HCT116 (cell line): ENCODE results near the gene RBKS. TPM values are rescaled to one million over a fixed set of nuclear protein-coding genes. Genes with fewer than 3 reads are reported as not detected.

Experiments used
- ATAC-seq: fragments of 200-7000 bp; cut with Tn5 transposase; 2 replicates; pipeline ENCODE4 v1.9.1; 2020; ENCODE audit warnings: mild to moderate bottlenecking, moderate library complexity
- BruUV-seq: library from RNA; stranded (reverse); fragments of 400-500 nt; replicated peaks from 2 replicates; lab custom pipeline; 2021; lab: Mats Ljungman, UMichigan
- CTCF ChIA-PET: fragments of 300-600 bp; sonication (Branson Sonifier 250); formaldehyde crosslinking; loops from one replicate; lab custom pipeline; 2021; ENCODE audit warnings: antibody characterized with exemption; lab: Charles Lee
- POLR2A ChIA-PET: fragments of 300-600, 350-600 bp; sonication (Branson Sonifier 250); formaldehyde crosslinking; loops from one replicate; lab custom pipeline; 2021; ENCODE audit warnings: antibody characterized with exemption; lab: Charles Lee
- RAD21 ChIA-PET, 2 experiments: fragments of 300-600 bp; sonication (Branson Sonifier 250); formaldehyde crosslinking; loops; one replicate each; lab custom pipeline; 2023; ENCODE audit warnings: low total read pairs in 2 of 2; ENCODE audit not compliant: uncharacterized antibody in 2 of 2, unreplicated experiment in 2 of 2, low non-redundant PET in 1 of 2; lab: Charles Lee
- DNase-seq: peaks from one replicate; pipeline ENCODE4 v3.0.0-alpha.2; 2010; ENCODE audit warnings: low read depth, low spot score
- H2AFZ ChIP-seq: fragments of 200-600 bp; shearing (Covaris generic), sonication (generic); 2 replicates; pipeline ENCODE4 v1.6.1; 2017; ENCODE audit warnings: low read depth, mixed run types, mixed read lengths, antibody characterized with exemption, low read length; ENCODE audit not compliant: poor library complexity, severe bottlenecking
- H3K27ac ChIP-seq: 2 replicates; pipeline ENCODE4 v1.5.1; 2012; ENCODE audit warnings: low read depth, low read length
- H3K27me3 ChIP-seq: fragments of 200-600 bp; sonication (generic); 2 replicates; pipeline ENCODE4 v1.6.1; 2016; ENCODE audit warnings: mixed run types, low read length, mixed read lengths; ENCODE audit not compliant: insufficient read depth
- H3K36me3 ChIP-seq, 2 experiments: fragments of 200-500 bp in 1 of 2; fragments of 200-600 bp in 1 of 2; sonication (Bioruptor generic) in 1 of 2; sonication (generic) in 1 of 2; 2 replicates each; pipeline versions ENCODE4 v1.5.1 to v1.6.1; 2014 to 2016; ENCODE audit warnings: low read length in 2 of 2, inconsistent platforms in 1 of 2, mixed read lengths in 1 of 2, mixed run types in 1 of 2; ENCODE audit not compliant: insufficient read depth in 2 of 2, control insufficient read depth in 1 of 2
- H3K4me1 ChIP-seq, 2 experiments: fragments of 200-600 bp in 1 of 2; sonication (generic) in 1 of 2; 2 replicates each; pipeline versions ENCODE4 v1.5.1 to v1.6.1; 2012 to 2017; ENCODE audit warnings: low read length in 2 of 2, inconsistent platforms in 1 of 2, mild to moderate bottlenecking in 1 of 2, mixed read lengths in 1 of 2, mixed run types in 1 of 2, moderate library complexity in 1 of 2; ENCODE audit not compliant: insufficient read depth in 2 of 2, control insufficient read depth in 1 of 2
- H3K4me2 ChIP-seq: fragments of 200-600 bp; sonication (generic); 2 replicates; pipeline ENCODE4 v1.6.1; 2017; ENCODE audit warnings: mixed run types, low read length, mixed read lengths
- H3K4me3 ChIP-seq, 2 experiments: fragments of 200-600 bp in 1 of 2; sonication (generic) in 1 of 2; replicated peaks in 1 of 2; 2 replicates each; pipeline ENCODE4 v1.5.1; 2011 to 2016; ENCODE audit warnings: low read length in 2 of 2, control low read depth in 1 of 2, low read depth in 1 of 2, mild to moderate bottlenecking in 1 of 2, mixed read lengths in 1 of 2, mixed run types in 1 of 2
- H3K79me2 ChIP-seq: fragments of 200-600 bp; sonication (generic); 2 replicates; pipeline ENCODE4 v1.6.1; 2017; ENCODE audit warnings: mild to moderate bottlenecking, mixed run types, low read length, moderate library complexity, mixed read lengths; ENCODE audit not compliant: insufficient read depth
- H3K9ac ChIP-seq: fragments of 200-600 bp; sonication (generic); 2 replicates; pipeline ENCODE4 v1.6.1; 2016; ENCODE audit warnings: low read length, mixed read lengths
- H3K9me2 ChIP-seq: fragments of 200-600 bp; sonication (generic), shearing (Covaris generic); 2 replicates; pipeline ENCODE4 v1.6.1; 2017; ENCODE audit warnings: mixed run types, mild to moderate bottlenecking, moderate library complexity; ENCODE audit not compliant: insufficient read depth
- H3K9me3 ChIP-seq, 2 experiments: fragments of 200-500 bp in 1 of 2; fragments of 200-600 bp in 1 of 2; sonication (Bioruptor generic) in 1 of 2; sonication (generic) in 1 of 2; 2 replicates each; pipeline ENCODE4 v1.6.1; 2014 to 2017; ENCODE audit warnings: low read length in 2 of 2, mixed read lengths in 2 of 2, inconsistent platforms in 1 of 2, low read depth in 1 of 2, mild to moderate bottlenecking in 1 of 2, mixed run types in 1 of 2, moderate library complexity in 1 of 2; ENCODE audit not compliant: control insufficient read depth in 1 of 2, insufficient read depth in 1 of 2
- H4K20me1 ChIP-seq: fragments of 200-600 bp; sonication (generic), shearing (Covaris generic); 2 replicates; pipeline ENCODE4 v1.6.1; 2017; ENCODE audit warnings: mixed run types, mild to moderate bottlenecking, moderate library complexity; ENCODE audit not compliant: insufficient read depth
- CBX3 ChIP-seq: IDR thresholded peaks from 2 replicates; pipeline ENCODE4 v1.6.1; 2012; ENCODE audit warnings: low read depth
- CEBPB ChIP-seq: IDR thresholded peaks from 2 replicates; pipeline ENCODE4 v1.6.1; 2012; ENCODE audit warnings: low read depth
- CTCF ChIP-seq, 3 experiments: fragments of 200-600 bp in 1 of 3; sonication (generic) in 1 of 3; IDR thresholded peaks in 2 of 3; conservative IDR thresholded peaks in 1 of 3; 2 replicates each; pipeline ENCODE4 v1.5.1; 2012 to 2017; ENCODE audit warnings: low read depth in 2 of 3, low read length in 2 of 3, antibody characterized with exemption in 1 of 3, borderline replicate concordance in 1 of 3, control low read depth in 1 of 3, mild to moderate bottlenecking in 1 of 3, mixed read lengths in 1 of 3, mixed run types in 1 of 3, moderate library complexity in 1 of 3; ENCODE audit not compliant: insufficient read depth in 1 of 3
- ELF1 ChIP-seq: IDR thresholded peaks from 2 replicates; pipeline ENCODE4 v1.6.1; 2012; ENCODE audit warnings: low read depth, borderline replicate concordance
- EZH2 ChIP-seq: fragments of 200-600 bp; sonication (generic); IDR thresholded peaks from 2 replicates; pipeline ENCODE4 v1.6.1; 2017; ENCODE audit warnings: antibody characterized with exemption, mixed run types
- FOSL1 ChIP-seq: IDR thresholded peaks from 2 replicates; pipeline ENCODE4 v1.6.1; 2012; ENCODE audit warnings: low read depth
- JUND ChIP-seq: IDR thresholded peaks from 2 replicates; pipeline ENCODE4 v1.6.1; 2012
- POLR2A ChIP-seq: IDR thresholded peaks from 2 replicates; pipeline ENCODE4 v1.7.0; 2011; ENCODE audit warnings: borderline replicate concordance; ENCODE audit not compliant: insufficient read depth, insufficient read length; ENCODE audit errors: extremely low read depth
- POLR2AphosphoS5 ChIP-seq: IDR thresholded peaks from 2 replicates; pipeline ENCODE4 v1.6.1; 2011; ENCODE audit warnings: mild to moderate bottlenecking, low read depth, low read length, moderate library complexity
- SIN3A ChIP-seq: IDR thresholded peaks from 2 replicates; pipeline ENCODE4 v1.6.1; 2012; ENCODE audit warnings: low read depth
- SP1 ChIP-seq: IDR thresholded peaks from 2 replicates; pipeline ENCODE4 v1.6.1; 2012; ENCODE audit warnings: low read depth
- SRF ChIP-seq: IDR thresholded peaks from 2 replicates; pipeline ENCODE4 v1.6.1; 2012; ENCODE audit warnings: low read depth
- TCF7L2 ChIP-seq: IDR thresholded peaks from 2 replicates; pipeline ENCODE4 v1.7.0; 2011; ENCODE audit warnings: borderline replicate concordance, inconsistent platforms; ENCODE audit not compliant: insufficient read depth, insufficient read length; ENCODE audit errors: extremely low read depth
- YY1 ChIP-seq: IDR thresholded peaks from 2 replicates; pipeline ENCODE4 v1.6.1; 2011; ENCODE audit warnings: low read length, low read depth, moderate library complexity, mild to moderate bottlenecking; ENCODE audit not compliant: insufficient replicate concordance; ENCODE audit errors: extremely low read depth
- ZBTB33 ChIP-seq: IDR thresholded peaks from 2 replicates; pipeline ENCODE4 v1.6.1; 2011; ENCODE audit warnings: mild to moderate bottlenecking, low read length, moderate library complexity; ENCODE audit not compliant: insufficient replicate concordance; ENCODE audit errors: extremely low read depth
- ZFX ChIP-seq: fragments of 450-650 bp; IDR thresholded peaks from 2 replicates; pipeline ENCODE4 v1.6.1; 2017
- ZNF274 ChIP-seq: fragments of 200-500 bp; sonication (Bioruptor generic); IDR thresholded peaks from 2 replicates; pipeline ENCODE4 v1.6.1; 2014; ENCODE audit warnings: mild to moderate bottlenecking, low read depth, low read length, inconsistent platforms
- intact Hi-C: fragments of 100-400 bp; cut with micrococcal nuclease; formaldehyde crosslinking; loops from 2 replicates; pipeline ENCODE4 v1.10.0; 2022
- total RNA-seq: library from RNA; stranded (reverse); gene quantifications from one replicate; pipeline ENCODE4 v1.2.1, GENCODE V29; 2021; ENCODE audit not compliant: unreplicated experiment
- TF ChIP-seq, protein P1 (sequence below): IDR thresholded peaks from 2 replicates; pipeline ENCODE4 v1.6.1; 2012
- TF ChIP-seq, protein P2 (sequence below): IDR thresholded peaks from 2 replicates; pipeline ENCODE4 v1.6.1; 2012

RBKS gene
- total RNA-seq, 1 experiment from 2014 or later: 2.4 TPM

DNA sequence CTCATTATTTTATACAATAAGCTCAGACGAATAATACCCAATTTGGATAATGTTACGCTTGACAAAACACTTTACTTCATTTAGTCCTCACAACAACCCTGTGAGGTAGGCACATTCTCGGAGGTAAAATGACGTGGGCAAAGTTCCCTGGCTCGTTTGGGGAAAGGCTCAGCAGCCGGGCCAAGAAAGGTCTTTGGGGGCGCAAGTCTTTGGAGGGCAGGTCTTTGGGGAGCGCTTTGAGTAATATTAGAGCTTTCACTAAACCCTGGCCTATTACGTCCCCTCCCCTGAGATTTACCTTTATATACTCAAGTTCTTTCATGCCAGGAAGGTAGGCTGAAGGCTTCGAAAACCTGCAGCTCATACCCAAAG, 427 bp downstream of the RBKS start:
- POLR2A ChIA-PET: no interaction called here
- H2AFZ ChIP-seq: no peak overlapping the region
- no peaks in the 10 kb centered on the region for H3K27me3 ChIP-seq
- TF ChIP-seq TCF7L2: no peak
- TF ChIP-seq SP1: no peak
- no peak for TF ChIP-seq ZNF274
- TF ChIP-seq YY1: no peak
- TF ChIP-seq ZFX: no peak
- no peak for TF ChIP-seq POLR2AphosphoS5
- TF ChIP-seq, protein P1, sequence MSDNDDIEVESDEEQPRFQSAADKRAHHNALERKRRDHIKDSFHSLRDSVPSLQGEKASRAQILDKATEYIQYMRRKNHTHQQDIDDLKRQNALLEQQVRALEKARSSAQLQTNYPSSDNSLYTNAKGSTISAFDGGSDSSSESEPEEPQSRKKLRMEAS: no peak
- no peak for TF ChIP-seq FOSL1
- TF ChIP-seq, protein P2, sequence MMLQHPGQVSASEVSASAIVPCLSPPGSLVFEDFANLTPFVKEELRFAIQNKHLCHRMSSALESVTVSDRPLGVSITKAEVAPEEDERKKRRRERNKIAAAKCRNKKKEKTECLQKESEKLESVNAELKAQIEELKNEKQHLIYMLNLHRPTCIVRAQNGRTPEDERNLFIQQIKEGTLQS: no peak
- no peak for TF ChIP-seq POLR2A
- no peak for TF ChIP-seq EZH2
- no peak for TF ChIP-seq CEBPB
- no peak for TF ChIP-seq SRF
- TF ChIP-seq SIN3A: no peak
- TF ChIP-seq CBX3: no peak
- TF ChIP-seq ZBTB33: no peak
- TF ChIP-seq JUND: no peak
- TF ChIP-seq CTCF (IDR thresholded peaks at IDR 0.05 in 2 of 3, conservative IDR thresholded peaks at IDR 0.05 in 1 of 3; ENCODE audit: borderline replicate concordance in 1 of 3, insufficient read depth in 1 of 3, low read depth in 2 of 3, low read length in 2 of 3): no peak
- no peak for TF ChIP-seq ELF1
- H4K20me1 ChIP-seq: no peaks in the 10 kb centered on the region
- H3K9ac ChIP-seq: peak overlapping the region; percentile 83
- RAD21 ChIA-PET: no interaction called here
- H3K4me3 ChIP-seq: peak overlapping the region; percentile 66 to 78
- no peak for ATAC-seq
- CTCF ChIA-PET: no interaction called here
- H3K4me1 ChIP-seq: peaks cover 6 to 31% of the 10 kb centered on the region in 2 experiments; a peak in 3 of 4 replicates
- intact Hi-C loops: loop anchor here (2.0 to 5.0 kb wide), 2 partner anchors 187 to 507 kb away; no protein-coding TSS in a partner anchor
- H3K4me2 ChIP-seq: peak overlapping the region; percentile 93
- H3K27ac ChIP-seq: peak overlapping the region; percentile 98
- no TSS peak for BruUV-seq
- DNase-seq: no peak
- peaks cover 29% of the 10 kb centered on the region; the same call in 1 of the 2 replicates for H3K79me2 ChIP-seq
- 0 out of 4 replicates have a peak, but pooled peaks cover 0 to 3% of the 10 kb centered on the region in 2 experiments for H3K36me3 ChIP-seq
- H3K9me2 ChIP-seq: no peaks in the 10 kb centered on the region
- no peaks in the 10 kb centered on the region for H3K9me3 ChIP-seq
